ENCODE results near the gene ZNF484. TPM values are rescaled to one million over a fixed set of nuclear protein-coding genes. Genes with fewer than 3 reads are reported as not detected.
A peak's percentile ranks its signal among the peaks of the same experiment; 100 is the strongest.
"Not testable (repeated sequence)": the region's sequence is repeated elsewhere in the genome, so short reads cannot be mapped to it uniquely, and the experiment has no call there.

The ZNF484 gene
- total RNA-seq, 1 experiment from 2014 or later, result 12.7 TPM

- BruUV-seq (replicated peaks), result no TSS peak
- peaks cover 87% of the 10 kb centered on the region for H3K27me3 ChIP-seq (replicated peaks; ENCODE audit: insufficient read depth, low read depth, low read length, poor library complexity)
- H3K36me3 ChIP-seq (ENCODE audit: insufficient read depth, low read length, poor library complexity, severe bottlenecking), result no peaks in the 10 kb centered on the region
- peaks cover 10% of the 10 kb centered on the region for H3K4me1 ChIP-seq (ENCODE audit: insufficient read depth, low read length, poor library complexity, severe bottlenecking)
- ChIA-PET POLR2A (ENCODE audit: low non-redundant PET) (no interaction called here), CTCF (no interaction called here)
- DNase-seq (ENCODE audit: low spot score), result no peak
- H3K9me3 ChIP-seq (ENCODE audit: low read depth, low read length, poor library complexity, severe bottlenecking), result no peaks in the 10 kb centered on the region
- intact Hi-C loops (cut with micrococcal nuclease; ENCODE audit: unreplicated experiment), result no loop called here
- H3K4me3 ChIP-seq (ENCODE audit: low read depth, low read length, poor library complexity, severe bottlenecking), result no peak overlapping the region
- TF ChIP-seq CTCF (conservative IDR thresholded peaks at IDR 0.05; ENCODE audit: low read depth, low read length) (no peak), EZH2 (IDR thresholded peaks at IDR 0.05; ENCODE audit: borderline replicate concordance, low read depth, low read length, poor library complexity, severe bottlenecking) (peak; percentile 77)
- H3K27ac ChIP-seq (ENCODE audit: low read depth, low read length, poor library complexity, severe bottlenecking), result no peak overlapping the region
Observed at GRCh38 chr9:92807031-92807756, 70.6 kb downstream of the ZNF484 start.

- H3K9me3 ChIP-seq (ENCODE audit: low read depth, low read length, poor library complexity, severe bottlenecking), result no peaks in the 10 kb centered on the region
- CTCF ChIA-PET, result no interaction called here
- peaks cover 72% of the 10 kb centered on the region for H3K27me3 ChIP-seq (replicated peaks; ENCODE audit: insufficient read depth, low read depth, low read length, poor library complexity)
Observed at GRCh38 chr9:92804727-92805126, 73.1 kb downstream of the ZNF484 start.

DNA sequence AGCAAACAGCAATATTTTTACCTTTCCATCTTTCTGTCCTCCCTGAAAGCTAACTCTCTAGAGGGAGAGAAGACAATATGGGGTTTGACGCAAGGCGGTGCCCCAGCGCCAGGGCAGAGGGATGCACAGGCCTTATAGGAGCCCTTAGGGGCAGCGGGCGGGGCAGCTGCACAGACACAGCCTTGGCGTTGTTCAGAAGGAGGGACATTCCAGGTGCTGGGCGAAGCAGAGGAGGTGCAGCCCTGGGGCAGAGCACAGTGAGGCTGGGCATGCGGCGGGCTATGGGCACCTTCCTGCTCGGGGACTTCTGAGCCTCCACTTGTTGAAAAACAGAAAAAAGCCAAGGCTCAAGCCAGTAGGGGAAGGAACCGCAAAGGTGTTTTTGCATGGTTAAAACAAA is 79.5 kb downstream of the ZNF484 start:
- H3K4me3 ChIP-seq (ENCODE audit: low read depth, low read length, poor library complexity, severe bottlenecking), result no peak overlapping the region
- intact Hi-C loops (cut with micrococcal nuclease; ENCODE audit: unreplicated experiment), result loop anchor here (10.0 kb wide), 1 partner anchor 474 kb away; the partner anchor contains the start of genes CENPP and NOL8
- POLR2A ChIA-PET (ENCODE audit: low non-redundant PET), result interaction anchor here (0.6 kb wide), 1 partner anchor 1002 kb away, joined by 20 read pairs; no protein-coding TSS in a partner anchor
- H3K9me3 ChIP-seq (ENCODE audit: low read depth, low read length, poor library complexity, severe bottlenecking), result no peaks in the 10 kb centered on the region
- no peak for TF ChIP-seq CTCF (conservative IDR thresholded peaks at IDR 0.05; ENCODE audit: low read depth, low read length)
- no peak for TF ChIP-seq EZH2 (IDR thresholded peaks at IDR 0.05; ENCODE audit: borderline replicate concordance, low read depth, low read length, poor library complexity, severe bottlenecking)
- H3K4me1 ChIP-seq (ENCODE audit: insufficient read depth, low read length, poor library complexity, severe bottlenecking), result no peaks in the 10 kb centered on the region
- H3K36me3 ChIP-seq (ENCODE audit: insufficient read depth, low read length, poor library complexity, severe bottlenecking), result no peaks in the 10 kb centered on the region
- no peak for DNase-seq (ENCODE audit: low spot score)
- CTCF ChIA-PET, result no interaction called here
- no peak overlapping the region for H3K27ac ChIP-seq (ENCODE audit: low read depth, low read length, poor library complexity, severe bottlenecking)
- BruUV-seq (replicated peaks), result no TSS peak
- H3K27me3 ChIP-seq (replicated peaks; ENCODE audit: insufficient read depth, low read depth, low read length, poor library complexity), result peaks cover 55% of the 10 kb centered on the region

More at GRCh38 chr9:92804727-92805126, 73.1 kb downstream of the ZNF484 start:
- no TSS peak for BruUV-seq (replicated peaks)
- TF ChIP-seq EZH2 (IDR thresholded peaks at IDR 0.05; ENCODE audit: borderline replicate concordance, low read depth, low read length, poor library complexity, severe bottlenecking), result no peak
- POLR2A ChIA-PET (ENCODE audit: low non-redundant PET), result no interaction called here
- Histone ChIP-seq H3K4me1 (ENCODE audit: insufficient read depth, low read length, poor library complexity, severe bottlenecking) (peaks cover 10% of the 10 kb centered on the region), H3K27ac (ENCODE audit: low read depth, low read length, poor library complexity, severe bottlenecking) (no peak overlapping the region), H3K36me3 (ENCODE audit: insufficient read depth, low read length, poor library complexity, severe bottlenecking) (no peaks in the 10 kb centered on the region), H3K4me3 (ENCODE audit: low read depth, low read length, poor library complexity, severe bottlenecking) (no peak overlapping the region)
- intact Hi-C loops (cut with micrococcal nuclease; ENCODE audit: unreplicated experiment), result no loop called here
- DNase-seq (ENCODE audit: low spot score), result no peak

DNA sequence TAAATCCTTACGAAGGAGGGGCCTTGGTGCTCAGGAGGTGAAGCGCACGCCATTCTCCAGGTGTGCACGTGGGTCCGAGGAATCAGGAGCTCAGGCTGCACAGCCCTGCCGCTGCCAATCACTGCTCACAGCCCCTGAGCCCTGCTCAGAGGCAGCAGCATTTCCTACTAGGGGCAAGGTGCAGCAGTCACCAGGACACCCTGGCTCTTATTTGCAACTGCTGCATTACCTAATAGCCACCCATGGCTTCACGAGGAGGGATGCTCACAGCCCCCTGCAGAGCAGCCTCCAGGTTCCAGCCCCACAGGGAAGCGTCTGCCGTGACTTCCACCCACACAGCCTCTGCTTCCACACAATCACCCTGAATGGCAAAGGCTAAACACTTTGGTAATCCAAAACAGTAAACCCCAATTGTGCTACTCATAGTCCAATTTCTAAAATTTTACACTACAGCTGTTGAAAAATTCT is 81.5 kb downstream of the ZNF484 start:
- POLR2A ChIA-PET (ENCODE audit: low non-redundant PET); DNase-seq (ENCODE audit: low spot score): not testable (repeated sequence)

More for the DNA sequence above, 81.5 kb downstream of the ZNF484 start:
- H3K36me3 ChIP-seq (ENCODE audit: insufficient read depth, low read length, poor library complexity, severe bottlenecking); CTCF ChIA-PET; H3K4me3 ChIP-seq (ENCODE audit: low read depth, low read length, poor library complexity, severe bottlenecking); H3K9me3 ChIP-seq (ENCODE audit: low read depth, low read length, poor library complexity, severe bottlenecking); BruUV-seq (replicated peaks); H3K27ac ChIP-seq (ENCODE audit: low read depth, low read length, poor library complexity, severe bottlenecking); H3K4me1 ChIP-seq (ENCODE audit: insufficient read depth, low read length, poor library complexity, severe bottlenecking): not testable (repeated sequence)
- H3K27me3 ChIP-seq (replicated peaks; ENCODE audit: insufficient read depth, low read depth, low read length, poor library complexity), result peaks cover 41% of the 10 kb centered on the region
- intact Hi-C loops (cut with micrococcal nuclease; ENCODE audit: unreplicated experiment), result loop anchor here (10.0 kb wide), 1 partner anchor 472 kb away; the partner anchor contains the start of genes CENPP and NOL8

Data from A673 (cell line).